Vagina (tissue), 2 donors: ENCODE results near the gene ETHE1. TPM values are rescaled to one million over a fixed set of nuclear protein-coding genes. Genes with fewer than 3 reads are reported as not detected.

Experiments used
- DNase-seq, 2 donors: peaks; one replicate each; pipeline ENCODE4 v3.0.0-alpha.2; 2017; ENCODE audit errors: extremely low spot score in 2 of 2
- H3K27ac ChIP-seq: fragments of 200-600 bp; sonication (generic); one replicate; pipeline ENCODE4 v1.5.1; 2019
- H3K27me3 ChIP-seq: fragments of 200-600 bp; sonication (generic); one replicate; pipeline ENCODE4 v1.5.1; 2019
- H3K36me3 ChIP-seq, 2 donors: fragments of 200-600 bp; sonication (generic); one replicate each; pipeline ENCODE4 v1.5.1; 2017 to 2019
- H3K4me1 ChIP-seq: fragments of 200-600 bp; sonication (generic); one replicate; pipeline ENCODE4 v1.5.1; 2019
- H3K4me3 ChIP-seq, 2 donors: fragments of 200-600 bp; sonication (generic); 1 replicate in 1 of 2; 2 replicates in 1 of 2; pipeline ENCODE4 v1.5.1; 2016 to 2019
- H3K9me3 ChIP-seq: fragments of 200-600 bp; sonication (generic); one replicate; pipeline ENCODE4 v1.5.1; 2019
- CTCF ChIP-seq, 3 experiments: fragments of 450-650 bp in 2 of 3; fragments of 200-600 bp in 1 of 3; sonication (generic) in 1 of 3; IDR thresholded peaks; one replicate each; pipeline ENCODE4 v1.5.1; 2017 to 2019; ENCODE audit warnings: antibody characterized with exemption in 3 of 3, mild to moderate bottlenecking in 2 of 3, moderate library complexity in 2 of 3
- POLR2A ChIP-seq, 2 donors: fragments of 450-650 bp; IDR thresholded peaks; one replicate each; pipeline ENCODE4 v1.6.1; 2017; ENCODE audit warnings: antibody characterized with exemption in 2 of 2, mild to moderate bottlenecking in 2 of 2, moderate library complexity in 2 of 2
- POLR2AphosphoS5 ChIP-seq, 2 donors: sonication (generic); formaldehyde crosslinking; IDR thresholded peaks; one replicate each; pipeline ENCODE4 v1.9.0; 2017; ENCODE audit warnings: antibody characterized with exemption in 2 of 2, mild to moderate bottlenecking in 2 of 2, low read depth in 1 of 2; ENCODE audit not compliant: insufficient read depth in 1 of 2
- intact Hi-C: fragments of 100-400 bp; cut with DNase I; formaldehyde crosslinking; loops from one replicate; pipeline ENCODE4 v1.15.1; 2023
- total RNA-seq: library from RNA; depleted of rRNA; stranded (reverse); fragments of >200 nt; gene quantifications from one replicate; pipeline ENCODE4 v1.2.3, GENCODE V29; 2016

Gene ETHE1
- total RNA-seq, 1 donor from 2014 or later: 74.4 TPM

- Histone ChIP-seq H3K9me3 (no peaks in the 10 kb centered on the region), H3K4me3 (no peak overlapping the region), H3K27ac (peak overlapping the region; percentile 36), H3K27me3 (no peaks in the 10 kb centered on the region), H3K4me1 (peaks cover 25% of the 10 kb centered on the region), H3K36me3 (no peaks in the 10 kb centered on the region)
- TF ChIP-seq CTCF (IDR thresholded peaks at IDR 0.05) (no peak), POLR2A (IDR thresholded peaks at IDR 0.05) (no peak), POLR2AphosphoS5 (IDR thresholded peaks at IDR 0.05; ENCODE audit: insufficient read depth in 1 of 2, low read depth in 1 of 2) (no peak)
- intact Hi-C loops: no loop called here
- no peak for DNase-seq
Measured at GRCh38 chr19:43468354-43469159, 58.4 kb downstream of the ETHE1 start.

- Histone ChIP-seq H3K9me3 (no peaks in the 10 kb centered on the region), H3K4me1 (peaks cover 25% of the 10 kb centered on the region), H3K36me3 (no peaks in the 10 kb centered on the region), H3K4me3 (no peak overlapping the region), H3K27me3 (no peaks in the 10 kb centered on the region), H3K27ac (no peak overlapping the region)
- intact Hi-C loops: no loop called here
- no peak for TF ChIP-seq CTCF (IDR thresholded peaks at IDR 0.05)
- no peak for TF ChIP-seq POLR2A (IDR thresholded peaks at IDR 0.05)
- no peak for DNase-seq
Measured at GRCh38 chr19:43467730-43468129, 59.3 kb downstream of the ETHE1 start.

DNA sequence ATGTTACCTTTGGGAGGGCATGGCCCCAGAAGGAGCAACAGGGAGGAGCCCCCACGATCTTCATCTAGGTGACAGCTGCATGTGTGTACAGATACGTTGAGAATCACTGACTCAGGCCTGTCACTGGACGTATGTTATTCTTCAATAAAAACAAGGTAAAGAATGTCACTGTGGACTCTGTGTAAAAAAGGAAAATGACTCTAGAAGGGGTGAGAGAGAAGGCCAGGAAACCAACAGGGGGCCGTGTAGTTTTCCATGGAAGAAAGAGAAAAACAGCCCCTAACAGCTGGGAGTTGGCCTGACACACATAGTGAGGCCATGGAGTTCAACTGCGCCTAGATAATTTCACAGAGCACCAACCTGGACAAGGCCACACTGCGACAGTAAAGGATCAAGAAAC lies 59.7 kb downstream of the ETHE1 start:
- DNase-seq: no peak
- H3K4me1 ChIP-seq: peaks cover 25% of the 10 kb centered on the region
- H3K4me3 ChIP-seq: no peak overlapping the region
- H3K27me3 ChIP-seq: no peaks in the 10 kb centered on the region
- no peaks in the 10 kb centered on the region for H3K36me3 ChIP-seq
- intact Hi-C loops: no loop called here
- TF ChIP-seq POLR2A (IDR thresholded peaks at IDR 0.05) (no peak), POLR2AphosphoS5 (IDR thresholded peaks at IDR 0.05; ENCODE audit: insufficient read depth in 1 of 2, low read depth in 1 of 2) (no peak), CTCF (IDR thresholded peaks at IDR 0.05) (no peak)
- H3K27ac ChIP-seq: no peak overlapping the region
- no peaks in the 10 kb centered on the region for H3K9me3 ChIP-seq

DNA sequence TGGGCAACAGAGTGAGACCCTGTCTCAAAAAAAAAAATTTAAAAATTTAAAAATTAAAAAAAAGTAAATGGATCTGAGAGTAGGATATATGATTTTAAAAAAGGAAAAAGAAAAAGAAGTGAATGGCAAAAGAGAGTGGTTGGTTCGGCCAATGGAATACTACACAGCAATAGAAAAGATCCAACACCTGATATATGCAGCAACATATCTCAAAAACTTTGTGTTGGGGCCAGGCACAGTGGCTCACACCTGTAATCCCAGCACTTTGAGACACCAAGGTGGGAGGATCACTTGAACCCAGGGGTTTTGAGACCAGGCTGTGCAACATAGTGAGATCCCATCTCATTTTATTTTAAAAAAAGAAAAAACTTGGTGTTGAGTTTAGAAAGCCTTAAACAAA lies 60.2 kb downstream of the ETHE1 start:
- H3K27me3 ChIP-seq: no peaks in the 10 kb centered on the region
- no peak overlapping the region for H3K27ac ChIP-seq
- no peaks in the 10 kb centered on the region for H3K9me3 ChIP-seq
- no peak overlapping the region for H3K4me3 ChIP-seq
- peaks cover 25% of the 10 kb centered on the region for H3K4me1 ChIP-seq
- no peak for DNase-seq
- intact Hi-C loops: no loop called here
- TF ChIP-seq POLR2AphosphoS5 (IDR thresholded peaks at IDR 0.05; ENCODE audit: insufficient read depth in 1 of 2, low read depth in 1 of 2) (no peak), CTCF (IDR thresholded peaks at IDR 0.05) (no peak), POLR2A (IDR thresholded peaks at IDR 0.05) (no peak)
- no peaks in the 10 kb centered on the region for H3K36me3 ChIP-seq

DNA sequence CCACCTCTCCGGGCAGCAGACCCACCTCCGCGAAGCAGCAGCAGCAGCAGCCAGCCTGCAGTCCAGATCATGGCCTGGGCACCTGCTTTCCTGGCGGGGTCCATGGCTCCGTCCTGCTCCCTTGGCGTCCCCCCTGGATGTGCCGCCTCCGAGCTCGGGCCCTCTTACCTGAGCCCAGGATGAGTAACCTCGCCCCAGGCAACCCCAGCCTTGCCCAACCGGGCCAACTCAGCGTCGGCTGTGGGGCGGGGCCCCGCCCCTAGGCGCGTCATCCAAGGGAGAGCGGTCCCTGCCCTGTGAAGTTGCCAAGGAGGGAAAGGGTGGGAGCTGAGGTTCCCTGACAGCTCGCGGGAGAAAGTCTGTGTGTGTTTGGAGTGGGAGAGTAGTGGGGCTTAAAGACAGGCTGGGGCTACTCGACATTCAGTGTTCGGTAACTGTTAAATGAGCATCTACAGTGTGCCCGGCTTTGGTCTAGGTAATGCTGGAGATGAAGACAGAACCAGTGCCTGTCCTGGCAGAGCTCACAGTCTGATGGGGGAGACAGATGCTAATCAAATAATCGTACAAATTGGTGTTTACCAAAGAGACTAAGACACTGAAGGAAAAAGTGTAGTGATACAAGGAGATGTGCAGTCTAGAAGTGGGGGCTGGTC lies 61.4 kb downstream of the ETHE1 start, which contains the start of gene LYPD3:
Gene LYPD3 (minus strand): TSS at position 141 of the 653 bp plus-strand sequence. CDS start 37 bp downstream, at position 104.
- H3K4me1 ChIP-seq: peaks cover 20% of the 10 kb centered on the region
- peaks cover 0 to 5% of the 10 kb centered on the region in 2 donors for H3K36me3 ChIP-seq
- H3K27ac ChIP-seq: peak within 1 kb of the TSS; percentile 90
- TF ChIP-seq POLR2AphosphoS5 (IDR thresholded peaks at IDR 0.05; ENCODE audit: insufficient read depth in 1 of 2, low read depth in 1 of 2): peak in 1 of 2 donors; percentile 71
- TF ChIP-seq POLR2A (IDR thresholded peaks at IDR 0.05): no peak
- no peak for TF ChIP-seq CTCF (IDR thresholded peaks at IDR 0.05)
- H3K4me3 ChIP-seq: peak within 1 kb of the TSS; percentile 61 to 70
- DNase-seq: no peak
- H3K27me3 ChIP-seq: no peaks in the 10 kb centered on the region
- intact Hi-C loops: no loop called here
- H3K9me3 ChIP-seq: no peaks in the 10 kb centered on the region
